Adrenal gland (tissue), 12 donors: ENCODE data around the gene RAMACL. TPM values are rescaled to one million over a fixed set of nuclear protein-coding genes. Genes with fewer than 3 reads are reported as not detected.

Source experiments
- DNase-seq, 7 donors: peaks; one replicate each; pipeline ENCODE4 v3.0.0-alpha.2; 2019 to 2020
- H3K27ac ChIP-seq, 5 donors: fragments of 200-600 bp; sonication (generic) in 4 of 5; 1 replicate in 3 of 5; 2 replicates in 2 of 5; pipeline versions ENCODE4 v1.5.1 to v1.8.0; 2016 to 2020; ENCODE audit warnings: mild to moderate bottlenecking in 1 of 5
- H3K27me3 ChIP-seq: fragments of 200-600 bp; 2 replicates; pipeline ENCODE4 v1.8.0; 2021
- H3K36me3 ChIP-seq, 2 donors: fragments of 200-600 bp; replicated peaks in 1 of 2; 1 replicate in 1 of 2; 2 replicates in 1 of 2; pipeline versions ENCODE4 v1.5.1 to v1.8.0; 2018 to 2022
- H3K4me1 ChIP-seq, 2 donors: fragments of 200-600 bp; replicated peaks in 1 of 2; 1 replicate in 1 of 2; 2 replicates in 1 of 2; pipeline versions ENCODE4 v1.5.1 to v1.8.0; 2018 to 2021
- H3K4me3 ChIP-seq, 4 donors: fragments of 200-600 bp; sonication (generic) in 3 of 4; one replicate each; pipeline ENCODE4 v1.5.1; 2016 to 2018
- H3K9me3 ChIP-seq, 3 donors: fragments of 200-600 bp; sonication (generic) in 1 of 3; replicated peaks in 1 of 3; 1 replicate in 2 of 3; 2 replicates in 1 of 3; pipeline versions ENCODE4 v1.5.1 to v1.8.0; 2016 to 2021
- CTCF ChIP-seq, 6 experiments: fragments of 450-650 bp in 4 of 6; fragments of 200-600 bp in 2 of 6; sonication (generic) in 1 of 6; IDR thresholded peaks; 1 replicate in 5 of 6; 2 replicates in 1 of 6; pipeline versions ENCODE4 v1.5.1 to v1.8.0; 2016 to 2021; ENCODE audit warnings: antibody characterized with exemption in 6 of 6, mild to moderate bottlenecking in 2 of 6, moderate library complexity in 1 of 6
- POLR2A ChIP-seq, 2 donors: fragments of 450-650 bp; IDR thresholded peaks; one replicate each; pipeline ENCODE4 v1.6.1; 2017; ENCODE audit warnings: antibody characterized with exemption in 2 of 2, mild to moderate bottlenecking in 2 of 2, moderate library complexity in 1 of 2
- WGBS, 4 donors: extraction: QIAGEN DNeasy Blood & Tissue Kit in 2 of 4; methylation state at CpG; one replicate each; pipeline versions ENCODE4 v1.1.5 to v1.1.7; 2013 to 2017; 5-methylcytosine and 5-hydroxymethylcytosine counted together
- intact Hi-C, 2 donors: fragments of 100-400 bp; cut with DNase I; formaldehyde crosslinking; loops; one replicate each; pipeline versions ENCODE4 v1.14.1 to v1.15.0; 2022 to 2023
- polyA plus RNA-seq, 3 donors: library from polyadenylated mRNA; stranded (reverse); fragments of 200-250 nt in 2 of 3; fragments of 350-450 nt in 1 of 3; fragmentation: Illumina TruSeq in 1 of 3; extraction: RNeasy Lipid Tissue Mini Kit (QIAGEN cat#74804) in 1 of 3; gene quantifications; one replicate each; pipeline ENCODE4 v1.2.3, GENCODE V29; 2013 to 2014
- total RNA-seq, 9 donors: library from RNA; depleted of rRNA in 4 of 9; stranded (reverse); fragments of >200 nt in 4 of 9; fragments of 120-200 nt in 1 of 9; fragmentation: NEBNext Ultra II Directional in 1 of 9; extraction: Animal tissue kit (Norgen Biotek cat#: 25700) in 1 of 9; gene quantifications; one replicate each; pipeline versions ENCODE4 v1.1.0 to v1.2.4, GENCODE V29; 2013 to 2023
- donor health status: healthy with polysubstance abuse.
- donor health status: Bipolar disorder and iron deficiency.
- donor health status: DM: yes; HTN: yes; CAD: no.
- donor health status: DM: no; HTN: no; CAD: no.
- donor health status: DM: no; HTN: no; CAD: no.
- donor health status: DM: yes; HTN: yes; CAD: no.

Gene RAMACL
- total and polyA plus RNA-seq, 12 donors, result 0.14 to 4.2 (median 0.46) TPM

GRCh38 chr6:166620478-166621113 is 34.1 kb upstream of the RAMACL start:
- TF ChIP-seq CTCF (IDR thresholded peaks at IDR 0.05), result no peak
- TF ChIP-seq POLR2A (IDR thresholded peaks at IDR 0.05), result no peak
- H3K27ac ChIP-seq, result peak overlapping the region in 1 of 5 donors; percentile 29

GRCh38 chr6:166619912-166620311 is 33.4 kb upstream of the RAMACL start:
- intact Hi-C loops, result no loop called here
- 48 to 64% (median 60%) methylated on average over 3 of the region's 3 CpGs for WGBS, 4 donors
- peak in 1 of 7 donors; percentile 5 for DNase-seq
- no peak for TF ChIP-seq POLR2A (IDR thresholded peaks at IDR 0.05)
- TF ChIP-seq CTCF (IDR thresholded peaks at IDR 0.05), result no peak
- Histone ChIP-seq H3K9me3 (no peaks in the 10 kb centered on the region), H3K36me3 (no peaks in the 10 kb centered on the region), H3K4me3 (no peak overlapping the region), H3K27ac (no peak overlapping the region), H3K4me1 (peaks cover 0 to 7% of the 10 kb centered on the region in 2 donors), H3K27me3 (no peaks in the 10 kb centered on the region)

More at GRCh38 chr6:166620478-166621113, 34.1 kb upstream of the RAMACL start:
- Histone ChIP-seq H3K36me3 (no peaks in the 10 kb centered on the region), H3K4me3 (no peak overlapping the region), H3K4me1 (peaks cover under 1 to 8% of the 10 kb centered on the region in 2 donors), H3K9me3 (no peaks in the 10 kb centered on the region), H3K27me3 (no peaks in the 10 kb centered on the region)
- peak in 1 of 7 donors; percentile 6 for DNase-seq
- intact Hi-C loops, result no loop called here
- 60 to 90% (median 82%) methylated on average over 5 to 8 of the region's 8 CpGs for WGBS, 4 donors

GRCh38 chr6:166618866-166619761 is 32.6 kb upstream of the RAMACL start:
- no peak overlapping the region for H3K4me3 ChIP-seq
- intact Hi-C loops, result no loop called here
- WGBS, 4 donors, result 93 to 96% (median 94%) methylated on average over 24 to 27 of the region's 27 CpGs

More at GRCh38 chr6:166618866-166619761, 32.6 kb upstream of the RAMACL start:
- no peak for TF ChIP-seq CTCF (IDR thresholded peaks at IDR 0.05)
- no peak for DNase-seq
- H3K27ac ChIP-seq, result no peak overlapping the region
- H3K9me3 ChIP-seq, result no peaks in the 10 kb centered on the region
- H3K27me3 ChIP-seq, result no peaks in the 10 kb centered on the region
- peaks cover 0 to 7% of the 10 kb centered on the region in 2 donors for H3K4me1 ChIP-seq
- H3K36me3 ChIP-seq, result no peaks in the 10 kb centered on the region
